GM23248 (cell line): ENCODE data around the gene MME. TPM values are rescaled to one million over a fixed set of nuclear protein-coding genes. Genes with fewer than 3 reads are reported as not detected.

ENCODE experiments used
- DNase-seq: peaks from one replicate; pipeline ENCODE4 v3.0.0-alpha.2; 2015
- H2AFZ ChIP-seq: fragments of 200-600 bp; sonication (generic); 2 replicates; pipeline ENCODE4 v1.6.1; 2016; ENCODE audit warnings: antibody characterized with exemption
- H3F3A ChIP-seq: fragments of 200-600 bp; sonication (generic); 2 replicates; pipeline ENCODE4 v1.6.1; 2016; ENCODE audit warnings: mild to moderate bottlenecking, antibody characterized with exemption, mixed run types; ENCODE audit not compliant: insufficient read depth
- H3K27ac ChIP-seq: fragments of 200-600 bp; sonication (generic); 2 replicates; pipeline ENCODE4 v1.5.1; 2016; ENCODE audit warnings: mild to moderate bottlenecking
- H3K27me3 ChIP-seq: fragments of 200-600 bp; sonication (generic); replicated peaks from 2 replicates; pipeline ENCODE4 v1.6.1; 2016; ENCODE audit warnings: mild to moderate bottlenecking; ENCODE audit not compliant: insufficient read depth
- H3K36me3 ChIP-seq: fragments of 200-600 bp; sonication (generic); 2 replicates; pipeline ENCODE4 v1.6.1; 2016; ENCODE audit warnings: low read depth, mild to moderate bottlenecking
- H3K4me1 ChIP-seq: fragments of 200-600 bp; sonication (generic); 2 replicates; pipeline ENCODE4 v1.6.1; 2016; ENCODE audit warnings: mild to moderate bottlenecking; ENCODE audit not compliant: insufficient read depth
- H3K4me2 ChIP-seq: fragments of 200-600 bp; sonication (generic); one replicate; pipeline ENCODE4 v1.6.1; 2016; ENCODE audit warnings: mild to moderate bottlenecking; ENCODE audit not compliant: unreplicated experiment
- H3K4me3 ChIP-seq: fragments of 200-600 bp; sonication (generic); 2 replicates; pipeline ENCODE4 v1.5.1; 2016; ENCODE audit warnings: mild to moderate bottlenecking
- H3K79me2 ChIP-seq: fragments of 200-600 bp; sonication (generic); 2 replicates; pipeline ENCODE4 v1.6.1; 2016; ENCODE audit warnings: mild to moderate bottlenecking; ENCODE audit not compliant: insufficient read depth
- H3K9ac ChIP-seq: fragments of 200-600 bp; sonication (generic); 2 replicates; pipeline ENCODE4 v1.6.1; 2016; ENCODE audit warnings: mild to moderate bottlenecking
- H3K9me2 ChIP-seq: fragments of 200-600 bp; sonication (generic); 2 replicates; pipeline ENCODE4 v1.6.1; 2016; ENCODE audit warnings: mixed run types, mild to moderate bottlenecking, moderate library complexity; ENCODE audit not compliant: insufficient read depth
- H3K9me3 ChIP-seq: fragments of 200-600 bp; sonication (generic); one replicate; pipeline ENCODE4 v1.6.1; 2017; ENCODE audit warnings: low read depth
- H4K20me1 ChIP-seq: fragments of 200-600 bp; sonication (generic); 2 replicates; pipeline ENCODE4 v1.6.0; 2016; ENCODE audit not compliant: insufficient read depth
- EZH2 ChIP-seq: fragments of 200-600 bp; sonication (generic); IDR thresholded peaks from 2 replicates; pipeline ENCODE4 v1.6.1; 2018; ENCODE audit warnings: antibody characterized with exemption, mild to moderate bottlenecking; ENCODE audit not compliant: insufficient read depth, poor library complexity, severe bottlenecking
- EZH2phosphoT487 ChIP-seq: fragments of 200-600 bp; sonication (generic); IDR thresholded peaks from 2 replicates; pipeline ENCODE4 v1.6.1; 2018; ENCODE audit warnings: antibody characterized with exemption, moderate library complexity, mild to moderate bottlenecking, low read depth; ENCODE audit not compliant: insufficient read depth
- WGBS, 2 experiments: methylation state at CpG; one replicate each; pipeline ENCODE4 v1.1.6; 2015 to 2017; ENCODE audit warnings: low lambda C conversion rate in 2 of 2, low coverage in 1 of 2; ENCODE audit errors: missing lambda C conversion rate in 2 of 2; 5-methylcytosine and 5-hydroxymethylcytosine counted together
- in situ Hi-C: fragments of 300-500 bp; cut with MboI; formaldehyde crosslinking; loops from 2 replicates; pipeline ENCODE4 v1.15.0; 2020
- polyA plus RNA-seq: library from polyadenylated mRNA; unstranded; fragments of >200 nt; fragmentation: Nextera tagmentation; extraction: Ambion mirVana; gene quantifications from 2 replicates; pipeline ENCODE4 v1.2.1, GENCODE V29; 2016
- total RNA-seq: library from RNA; depleted of rRNA; stranded (reverse); fragments of >200 nt; shearing (Covaris generic); gene quantifications from 2 replicates; pipeline ENCODE4 v1.2.3, GENCODE V29; 2014; rRNA removed

MME gene
- total RNA-seq (204 and 302 TPM in 2 replicates), polyA plus RNA-seq (82.3 and 88.5 TPM in 2 replicates)

GRCh38 chr3:155079746-155080487 is at the start of gene MME:
Gene MME (plus strand): TSS chr3:155080319. CDS start chr3:155084168, 3,849 bp downstream.
- H3K4me3 ChIP-seq, result peak within 1 kb of the TSS; percentile 95
- peak within 1 kb of the TSS; percentile 77 for H3K9ac ChIP-seq
- 1 to 2% methylated on average over 38 to 47 of the region's 51 CpGs for WGBS, 2 experiments
- H3K9me2 ChIP-seq, result no peaks in the 10 kb centered on the region
- no peaks in the 10 kb centered on the region for H3K9me3 ChIP-seq
- H3K4me1 ChIP-seq, result peaks cover 14% of the 10 kb centered on the region; the same call in 1 of the 2 replicates
- no peak for TF ChIP-seq EZH2phosphoT487
- no peak for TF ChIP-seq EZH2
- H2AFZ ChIP-seq, result peak within 1 kb of the TSS; percentile 96
- H3K4me2 ChIP-seq, result peak within 1 kb of the TSS; percentile 96
- in situ Hi-C loops, result loop anchor here (25.0 kb wide), 1 partner anchor 318 kb away; no protein-coding TSS in a partner anchor
- no peaks in the 10 kb centered on the region for H3K27me3 ChIP-seq
- peak within 1 kb of the TSS; percentile 41 for H3K27ac ChIP-seq
- no peaks in the 10 kb centered on the region for H4K20me1 ChIP-seq
- peak; percentile 86 for DNase-seq
- H3K79me2 ChIP-seq, result peaks cover 47% of the 10 kb centered on the region
- peaks cover 9% of the 10 kb centered on the region for H3K36me3 ChIP-seq
- 0 out of 2 replicates have a peak, but pooled peaks cover 4% of the 10 kb centered on the region for H3F3A ChIP-seq

GRCh38 chr3:155031186-155031585 is 48.9 kb upstream of the MME start:
- Histone ChIP-seq H3K9ac (no peak overlapping the region), H3K4me1 (peaks cover 61% of the 10 kb centered on the region), H3K4me3 (peak overlapping the region; percentile 26; the same call in 1 of the 2 replicates), H3K79me2 (no peaks in the 10 kb centered on the region), H3K9me2 (no peaks in the 10 kb centered on the region), H3F3A (peaks cover 55% of the 10 kb centered on the region), H3K27me3 (no peaks in the 10 kb centered on the region), H3K9me3 (no peaks in the 10 kb centered on the region), H3K27ac (peak overlapping the region; percentile 27), H3K36me3 (no peaks in the 10 kb centered on the region), H3K4me2 (peak overlapping the region; percentile 52), H2AFZ (peak overlapping the region; percentile 57), H4K20me1 (no peaks in the 10 kb centered on the region)
- in situ Hi-C loops, result no loop called here
- no peak for TF ChIP-seq EZH2
- TF ChIP-seq EZH2phosphoT487, result no peak
- peak; percentile 55 for DNase-seq

GRCh38 chr3:155032918-155033317 is 47.2 kb upstream of the MME start:
- H3K4me1 ChIP-seq, result peaks cover 44% of the 10 kb centered on the region
- H4K20me1 ChIP-seq, result no peaks in the 10 kb centered on the region
- in situ Hi-C loops, result no loop called here
- H3K79me2 ChIP-seq, result no peaks in the 10 kb centered on the region
- H3F3A ChIP-seq, result peaks cover 37% of the 10 kb centered on the region
- no peak overlapping the region for H3K9ac ChIP-seq
- DNase-seq, result peak; percentile 63
- H3K9me2 ChIP-seq, result no peaks in the 10 kb centered on the region
- TF ChIP-seq EZH2phosphoT487 (no peak), EZH2 (no peak)
- no peak overlapping the region for H3K4me3 ChIP-seq
- H3K36me3 ChIP-seq, result no peaks in the 10 kb centered on the region
- peak overlapping the region; percentile 27 for H3K27ac ChIP-seq
- H3K4me2 ChIP-seq, result peak overlapping the region; percentile 45
- H3K27me3 ChIP-seq, result no peaks in the 10 kb centered on the region
- H2AFZ ChIP-seq, result peak overlapping the region; percentile 46
- H3K9me3 ChIP-seq, result no peaks in the 10 kb centered on the region

- Histone ChIP-seq H4K20me1 (no peaks in the 10 kb centered on the region), H3K4me1 (peaks cover 42% of the 10 kb centered on the region), H2AFZ (peak overlapping the region; percentile 46), H3K27ac (no peak overlapping the region), H3K9me3 (no peaks in the 10 kb centered on the region), H3K9ac (no peak overlapping the region), H3F3A (peaks cover 37% of the 10 kb centered on the region), H3K4me3 (no peak overlapping the region), H3K79me2 (no peaks in the 10 kb centered on the region), H3K36me3 (no peaks in the 10 kb centered on the region), H3K9me2 (no peaks in the 10 kb centered on the region), H3K27me3 (no peaks in the 10 kb centered on the region), H3K4me2 (no peak overlapping the region)
- in situ Hi-C loops, result no loop called here
- no peak for TF ChIP-seq EZH2phosphoT487
- no peak for TF ChIP-seq EZH2
- no peak for DNase-seq
- 80 to 85% methylated on average over 4 of the region's 4 CpGs for WGBS, 2 experiments
Measured at GRCh38 chr3:155034786-155035185, 45.3 kb upstream of the MME start.
